HEK293T (cell line): ENCODE results near the gene MPDU1.

Source experiments
- FOXK2 ChIP-seq: fragments of 450-650 bp; IDR thresholded peaks from 2 replicates; pipeline ENCODE4 v1.6.1; 2016; ENCODE audit warnings: mild to moderate bottlenecking
- FOXM1 ChIP-seq: fragments of 450-650 bp; IDR thresholded peaks from 2 replicates; pipeline ENCODE4 v1.6.1; 2017; ENCODE audit warnings: mild to moderate bottlenecking, borderline replicate concordance
- NFRKB ChIP-seq: fragments of 450-650 bp; IDR thresholded peaks from 2 replicates; pipeline ENCODE4 v1.6.1; 2016; ENCODE audit warnings: mild to moderate bottlenecking, moderate library complexity
- SP1 ChIP-seq: fragments of 450-650 bp; IDR thresholded peaks from 2 replicates; pipeline ENCODE4 v1.6.1; 2017
- SUZ12 ChIP-seq: fragments of 450-650 bp; IDR thresholded peaks from 2 replicates; pipeline ENCODE4 v1.6.1; 2016; ENCODE audit warnings: mild to moderate bottlenecking
- TARDBP ChIP-seq: fragments of 450-650 bp; IDR thresholded peaks from 2 replicates; pipeline ENCODE4 v1.6.1; 2016
- ZNF384 ChIP-seq: fragments of 450-650 bp; IDR thresholded peaks from 2 replicates; pipeline ENCODE4 v1.6.1; 2016

GRCh38 chr17:7572338-7572587 is 11.4 kb upstream of the MPDU1 start:
- no peak for TF ChIP-seq FOXK2
- no peak for TF ChIP-seq SP1
- TF ChIP-seq ZNF384 = no peak
- no peak for TF ChIP-seq TARDBP
- TF ChIP-seq NFRKB = no peak
- no peak for TF ChIP-seq SUZ12
- no peak for TF ChIP-seq FOXM1
